Ovary (tissue), 3 donors: ENCODE data around the gene SLC22A15.

ENCODE experiments used
- POLR2A ChIP-seq: fragments of 450-650 bp; IDR thresholded peaks from one replicate; pipeline ENCODE4 v1.6.1; 2017; ENCODE audit warnings: antibody characterized with exemption, mild to moderate bottlenecking, moderate library complexity
- TF ChIP-seq, protein P1 (sequence below), 3 donors: fragments of 450-650 bp in 2 of 3; fragments of 200-600 bp in 1 of 3; IDR thresholded peaks; one replicate each; pipeline versions ENCODE4 v1.5.1 to v1.8.0; 2016 to 2022; ENCODE audit warnings: antibody characterized with exemption in 3 of 3, mild to moderate bottlenecking in 1 of 3
- donor health status: DM: no; HTN: no; CAD: no.

DNA sequence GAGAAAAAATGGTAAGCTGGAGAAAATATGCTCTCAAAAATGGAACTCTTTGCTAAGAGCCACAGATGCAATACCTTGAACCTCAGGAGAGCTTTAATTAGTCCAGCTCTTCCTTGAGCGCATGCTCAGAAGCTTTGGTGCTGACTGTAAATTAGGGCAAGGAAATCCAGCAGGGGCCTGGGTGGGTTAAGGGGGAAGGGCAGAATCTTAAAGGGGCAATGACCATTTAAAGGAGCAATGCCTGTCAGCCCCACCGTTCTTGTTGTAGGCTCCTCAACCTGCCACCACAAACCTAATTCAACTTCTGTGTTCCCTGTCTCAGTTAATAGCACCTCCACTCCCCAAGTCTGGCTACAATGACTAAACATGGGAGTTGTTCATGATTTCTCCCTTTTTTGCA, 6.8 kb upstream of the SLC22A15 start:
- no peak for TF ChIP-seq POLR2A
- TF ChIP-seq, protein P1, sequence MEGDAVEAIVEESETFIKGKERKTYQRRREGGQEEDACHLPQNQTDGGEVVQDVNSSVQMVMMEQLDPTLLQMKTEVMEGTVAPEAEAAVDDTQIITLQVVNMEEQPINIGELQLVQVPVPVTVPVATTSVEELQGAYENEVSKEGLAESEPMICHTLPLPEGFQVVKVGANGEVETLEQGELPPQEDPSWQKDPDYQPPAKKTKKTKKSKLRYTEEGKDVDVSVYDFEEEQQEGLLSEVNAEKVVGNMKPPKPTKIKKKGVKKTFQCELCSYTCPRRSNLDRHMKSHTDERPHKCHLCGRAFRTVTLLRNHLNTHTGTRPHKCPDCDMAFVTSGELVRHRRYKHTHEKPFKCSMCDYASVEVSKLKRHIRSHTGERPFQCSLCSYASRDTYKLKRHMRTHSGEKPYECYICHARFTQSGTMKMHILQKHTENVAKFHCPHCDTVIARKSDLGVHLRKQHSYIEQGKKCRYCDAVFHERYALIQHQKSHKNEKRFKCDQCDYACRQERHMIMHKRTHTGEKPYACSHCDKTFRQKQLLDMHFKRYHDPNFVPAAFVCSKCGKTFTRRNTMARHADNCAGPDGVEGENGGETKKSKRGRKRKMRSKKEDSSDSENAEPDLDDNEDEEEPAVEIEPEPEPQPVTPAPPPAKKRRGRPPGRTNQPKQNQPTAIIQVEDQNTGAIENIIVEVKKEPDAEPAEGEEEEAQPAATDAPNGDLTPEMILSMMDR (IDR thresholded peaks at IDR 0.05) = no peak
